GM12878 (cell line): ENCODE data around the gene TUBA4B. TPM values are rescaled to one million over a fixed set of nuclear protein-coding genes. Genes with fewer than 3 reads are reported as not detected.

Experiments
- BCL11A ChIP-seq: IDR thresholded peaks from 2 replicates; pipeline ENCODE4 v1.6.1; 2011; ENCODE audit warnings: low read depth, low read length
- CBX3 ChIP-seq: fragments of 200-600 bp; sonication (generic); IDR thresholded peaks from 2 replicates; pipeline ENCODE4 v1.6.1; 2016; ENCODE audit warnings: low read depth, borderline replicate concordance
- CHD1 ChIP-seq: IDR thresholded peaks from 2 replicates; pipeline ENCODE4 v1.6.1; 2012; ENCODE audit warnings: low read depth, low read length, improper control_type of control experiment
- CREB1 ChIP-seq: IDR thresholded peaks from 2 replicates; pipeline ENCODE4 v1.6.1; 2012; ENCODE audit warnings: low read depth, mild to moderate bottlenecking, inconsistent platforms
- CTCF ChIP-seq, 3 experiments: IDR thresholded peaks in 2 of 3; conservative IDR thresholded peaks in 1 of 3; 2 replicates each; pipeline ENCODE4 v1.5.1; 2011; ENCODE audit warnings: low read depth in 3 of 3, low read length in 3 of 3, mild to moderate bottlenecking in 3 of 3, control low read depth in 2 of 3, moderate library complexity in 2 of 3, inconsistent platforms in 1 of 3, mixed read lengths in 1 of 3; ENCODE audit not compliant: control insufficient read depth in 2 of 3, insufficient read depth in 1 of 3; ENCODE audit errors: extremely low read depth in 1 of 3
- E4F1 ChIP-seq: fragments of 450-650 bp; IDR thresholded peaks from 2 replicates; pipeline ENCODE4 v1.6.1; 2018; ENCODE audit warnings: borderline replicate concordance, mild to moderate bottlenecking; ENCODE audit not compliant: partially characterized antibody
- EP300 ChIP-seq, 2 experiments: fragments of 150-350 bp in 1 of 2; IDR thresholded peaks; 2 replicates each; pipeline ENCODE4 v1.6.1; 2011 to 2012; ENCODE audit warnings: low read depth in 2 of 2, low read length in 2 of 2, borderline replicate concordance in 1 of 2, improper control_type of control experiment in 1 of 2, inconsistent platforms in 1 of 2; ENCODE audit not compliant: control insufficient read depth in 1 of 2
- FOS ChIP-seq: IDR thresholded peaks from 3 replicates; pipeline ENCODE4 v1.6.1; 2011; ENCODE audit warnings: borderline replicate concordance; ENCODE audit not compliant: insufficient read length; ENCODE audit errors: extremely low read depth
- FOXK2 ChIP-seq: fragments of 450-650 bp; IDR thresholded peaks from 2 replicates; pipeline ENCODE4 v1.6.1; 2017; ENCODE audit warnings: mild to moderate bottlenecking, moderate library complexity
- HCFC1 ChIP-seq: fragments of 150-350 bp; IDR thresholded peaks from 2 replicates; pipeline ENCODE4 v1.6.1; 2014; ENCODE audit warnings: low read length
- IRF4 ChIP-seq: IDR thresholded peaks from 2 replicates; pipeline ENCODE4 v1.6.1; 2011; ENCODE audit warnings: low read depth, low read length
- NBN ChIP-seq: fragments of 450-650 bp; IDR thresholded peaks from 2 replicates; pipeline ENCODE4 v1.6.1; 2016
- NFYA ChIP-seq: IDR thresholded peaks from 2 replicates; pipeline ENCODE4 v1.6.1; 2011; ENCODE audit warnings: low read depth, mild to moderate bottlenecking, low read length, improper control_type of control experiment, borderline replicate concordance
- RAD51 ChIP-seq: fragments of 450-650 bp; IDR thresholded peaks from 2 replicates; pipeline ENCODE4 v1.6.1; 2016; ENCODE audit warnings: moderate library complexity, mild to moderate bottlenecking, inconsistent platforms
- RB1 ChIP-seq: fragments of 450-650 bp; formaldehyde crosslinking; IDR thresholded peaks from 2 replicates; pipeline ENCODE4 v1.6.1; 2017; ENCODE audit warnings: mild to moderate bottlenecking, borderline replicate concordance
- SMAD1 ChIP-seq: fragments of 450-650 bp; IDR thresholded peaks from 2 replicates; pipeline ENCODE4 v1.6.1; 2018; ENCODE audit warnings: mild to moderate bottlenecking, low read depth; ENCODE audit not compliant: partially characterized antibody
- SMARCA5 ChIP-seq: fragments of 450-650 bp; IDR thresholded peaks from 2 replicates; pipeline ENCODE4 v1.6.1; 2017; ENCODE audit warnings: mild to moderate bottlenecking
- SREBF2 ChIP-seq: IDR thresholded peaks from 2 replicates; pipeline ENCODE4 v1.6.1; 2012; ENCODE audit warnings: mild to moderate bottlenecking, low read length
- SRF ChIP-seq, 2 experiments: IDR thresholded peaks; 2 replicates each; pipeline ENCODE4 v1.6.1; 2011; ENCODE audit warnings: low read depth in 2 of 2, low read length in 2 of 2, mild to moderate bottlenecking in 1 of 2, moderate library complexity in 1 of 2
- STAT1 ChIP-seq: fragments of 450-650 bp; conservative IDR thresholded peaks from 2 replicates; pipeline ENCODE4 v1.6.1; 2014; ENCODE audit warnings: antibody characterized with exemption, mild to moderate bottlenecking
- TBL1XR1 ChIP-seq: IDR thresholded peaks from 2 replicates; pipeline ENCODE4 v1.6.1; 2012; ENCODE audit warnings: low read depth, low read length, improper control_type of control experiment
- polyA plus RNA-seq, 11 experiments: library from polyadenylated mRNA; depleted of rRNA in 4 of 11; unstranded in 6 of 11; stranded (reverse) in 5 of 11; fragments of >200 nt; fragmentation: Nextera tagmentation in 4 of 11; fragmentation: Illumina TruSeq in 1 of 11; extraction: Ambion mirVana in 4 of 11; extraction: Trizol in 1 of 11; gene quantifications; 1 replicate in 1 of 11; 2 replicates in 10 of 11; pipeline versions ENCODE4 v1.2.1 to v1.2.3, GENCODE V29; 2011 to 2016; ENCODE audit warnings: inconsistent platforms in 2 of 11, missing spikeins in 2 of 11, low read depth in 1 of 11
- total RNA-seq, 4 experiments: library from RNA; depleted of rRNA in 3 of 4; stranded (reverse); fragments of >200 nt in 3 of 4; fragmentation: Illumina TruSeq in 1 of 4; extraction: Trizol in 1 of 4; gene quantifications; 2 replicates each; pipeline versions ENCODE4 v1.2.1 to v1.2.3, GENCODE V29; 2013 to 2021
- TF ChIP-seq, protein P1 (sequence below): IDR thresholded peaks from 2 replicates; pipeline ENCODE4 v1.6.1; 2012; ENCODE audit warnings: low read depth, low read length, improper control_type of control experiment
- TF ChIP-seq, protein P2 (sequence below): IDR thresholded peaks from 2 replicates; pipeline ENCODE4 v1.6.1; 2012; ENCODE audit warnings: low read depth, low read length, improper control_type of control experiment

The TUBA4B gene
- total and polyA plus RNA-seq, 10 of the 15 experiments (the other 5 are each of a cell fraction or from before 2014, with no cell fraction given): 0.07 TPM; not detected in 9

- TF ChIP-seq CBX3 (no peak), TBL1XR1 (no peak), HCFC1 (no peak; the same call in 1 of the 2 replicates), IRF4 (no peak), SREBF2 (no peak), NFYA (no peak), FOS (no peak), EP300 (IDR thresholded peaks at IDR 0.05; ENCODE audit: borderline replicate concordance in 1 of 2, control insufficient read depth in 1 of 2, low read depth in 2 of 2, low read length in 2 of 2) (no peak), SMARCA5 (peak; percentile 49), CTCF (IDR thresholded peaks at IDR 0.05 in 2 of 3, conservative IDR thresholded peaks at IDR 0.05 in 1 of 3; ENCODE audit: control insufficient read depth in 2 of 3, extremely low read depth in 1 of 3, insufficient read depth in 1 of 3, low read depth in 3 of 3, low read length in 3 of 3) (no peak), FOXK2 (0 out of 2 replicates have a peak, but pooled peaks have one; percentile 5), CREB1 (0 out of 2 replicates have a peak, but pooled peaks have one; percentile 54), SMAD1 (no peak), E4F1 (no peak), RAD51 (peak; percentile 96), RB1 (peak; percentile 73; the same call in 1 of the 2 replicates), SRF (IDR thresholded peaks at IDR 0.05; ENCODE audit: low read depth in 2 of 2, low read length in 2 of 2) (no peak), STAT1 (no peak), BCL11A (no peak), NBN (0 out of 2 replicates have a peak, but pooled peaks have one; percentile 14), CHD1 (no peak)
- TF ChIP-seq, protein P1, sequence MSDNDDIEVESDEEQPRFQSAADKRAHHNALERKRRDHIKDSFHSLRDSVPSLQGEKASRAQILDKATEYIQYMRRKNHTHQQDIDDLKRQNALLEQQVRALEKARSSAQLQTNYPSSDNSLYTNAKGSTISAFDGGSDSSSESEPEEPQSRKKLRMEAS: peak; percentile 89
- TF ChIP-seq, protein P2, sequence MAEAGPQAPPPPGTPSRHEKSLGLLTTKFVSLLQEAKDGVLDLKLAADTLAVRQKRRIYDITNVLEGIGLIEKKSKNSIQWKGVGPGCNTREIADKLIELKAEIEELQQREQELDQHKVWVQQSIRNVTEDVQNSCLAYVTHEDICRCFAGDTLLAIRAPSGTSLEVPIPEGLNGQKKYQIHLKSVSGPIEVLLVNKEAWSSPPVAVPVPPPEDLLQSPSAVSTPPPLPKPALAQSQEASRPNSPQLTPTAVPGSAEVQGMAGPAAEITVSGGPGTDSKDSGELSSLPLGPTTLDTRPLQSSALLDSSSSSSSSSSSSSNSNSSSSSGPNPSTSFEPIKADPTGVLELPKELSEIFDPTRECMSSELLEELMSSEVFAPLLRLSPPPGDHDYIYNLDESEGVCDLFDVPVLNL: peak; percentile 91
Measured at GRCh38 chr2:219218732-219219701, 34.0 kb upstream of the TUBA4B start, which contains the start of gene ABCB6 (continued).
